H54 (cell line): ENCODE data around the gene ATL2.
A peak's percentile ranks its signal among the peaks of the same experiment; 100 is the strongest.
"Not testable (repeated sequence)": the region's sequence is repeated elsewhere in the genome, so short reads cannot be mapped to it uniquely, and the experiment has no call there.

Experiments used
- DNase-seq: peaks from one replicate; pipeline ENCODE4 v3.0.0; 2011; ENCODE audit warnings: low spot score, mixed read lengths; ENCODE audit not compliant: insufficient read length
- FAIRE-seq: peaks from 3 replicates; lab custom pipeline; 2011; peaks lifted over from hg19 to GRCh38; lab: Jason Lieb, UNC
- POLR2A ChIP-seq: IDR thresholded peaks from 2 replicates; pipeline ENCODE4 v1.6.1; 2011; ENCODE audit warnings: low read depth, mild to moderate bottlenecking, low read length

Gene ATL2

DNA sequence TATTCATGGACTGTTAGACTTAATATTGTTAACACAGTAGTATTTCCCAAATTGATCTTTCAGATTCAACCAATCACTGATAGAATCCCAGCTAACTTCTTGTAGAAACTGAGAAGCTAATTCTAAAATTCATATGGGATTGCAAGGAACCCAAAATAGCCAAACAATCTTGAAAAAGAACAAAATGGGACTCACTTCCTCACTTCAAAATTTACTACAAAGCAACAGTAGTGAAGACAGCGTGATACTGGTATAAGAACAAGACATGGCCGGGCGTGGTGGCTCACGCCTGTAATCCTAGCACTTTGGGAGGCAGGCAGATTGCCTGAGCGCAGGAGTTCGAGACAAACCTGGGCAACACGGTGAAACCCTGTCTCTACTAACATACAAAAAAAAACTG is 46.3 kb downstream of the ATL2 start:
- TF ChIP-seq POLR2A, result no peak
- no peak for DNase-seq
- FAIRE-seq, result no peak

DNA sequence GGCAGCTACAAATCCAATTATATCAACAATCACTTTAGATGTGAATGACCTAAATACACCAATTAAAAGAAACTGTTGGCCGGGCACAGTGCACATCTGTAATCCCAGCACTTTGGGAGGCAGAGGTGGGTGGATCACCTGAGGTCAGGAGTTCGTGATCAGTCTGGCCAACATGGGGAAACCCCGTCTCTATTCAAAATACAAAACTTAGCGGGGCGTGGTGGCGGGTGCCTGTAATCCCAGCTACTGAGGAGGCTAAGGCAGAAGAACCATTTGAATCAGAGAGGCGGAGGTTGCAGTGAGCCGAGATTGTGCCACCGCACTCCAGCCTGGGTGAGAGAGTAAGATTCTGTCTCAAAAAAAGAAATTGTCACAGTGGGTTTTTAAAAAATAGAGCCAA is 49.5 kb downstream of the ATL2 start:
- FAIRE-seq, result no peak

DNA sequence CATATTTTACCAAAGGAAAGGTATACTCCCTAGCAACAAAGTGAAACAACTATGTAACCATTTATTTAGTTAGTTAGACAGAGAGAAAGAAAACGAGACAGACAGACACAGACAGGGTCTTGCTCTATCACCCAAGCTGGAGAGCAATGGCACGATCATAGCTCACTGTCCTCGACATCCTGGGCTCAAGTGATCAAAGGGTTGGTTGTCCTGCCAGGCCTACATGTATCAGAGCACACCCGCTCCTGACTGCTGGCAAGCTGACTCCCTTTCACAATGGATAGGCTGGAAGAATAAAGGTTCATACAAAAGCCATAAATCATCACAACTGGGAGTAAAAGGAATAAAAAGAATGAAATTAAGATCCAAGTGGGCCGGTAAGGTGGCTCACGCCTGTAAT is 53.5 kb downstream of the ATL2 start:
- no peak for DNase-seq
- no peak for TF ChIP-seq POLR2A
- FAIRE-seq, result no peak

More for the DNA sequence above, 49.5 kb downstream of the ATL2 start:
- DNase-seq, result no peak
- no peak for TF ChIP-seq POLR2A

GRCh38 chr2:38322224-38322914 is 54.7 kb downstream of the ATL2 start:
- DNase-seq (no peak), FAIRE-seq (no peak)
- TF ChIP-seq POLR2A, result no peak

- FAIRE-seq, DNase-seq: not testable (repeated sequence)
These were observed 57.8 kb downstream of the ATL2 start for GRCh38 chr2:38319240-38319639.

GRCh38 chr2:38317725-38318124 is 59.3 kb downstream of the ATL2 start:
- FAIRE-seq (no peak), DNase-seq (no peak)
- no peak for TF ChIP-seq POLR2A

- TF ChIP-seq POLR2A, result no peak
- FAIRE-seq (peak; percentile 89), DNase-seq (peak; percentile 10)
These were observed 61.3 kb downstream of the ATL2 start for GRCh38 chr2:38315707-38316333.

GRCh38 chr2:38308821-38309220 is 68.3 kb downstream of the ATL2 start:
- DNase-seq, result no peak
- no peak for TF ChIP-seq POLR2A
- no peak for FAIRE-seq

DNA sequence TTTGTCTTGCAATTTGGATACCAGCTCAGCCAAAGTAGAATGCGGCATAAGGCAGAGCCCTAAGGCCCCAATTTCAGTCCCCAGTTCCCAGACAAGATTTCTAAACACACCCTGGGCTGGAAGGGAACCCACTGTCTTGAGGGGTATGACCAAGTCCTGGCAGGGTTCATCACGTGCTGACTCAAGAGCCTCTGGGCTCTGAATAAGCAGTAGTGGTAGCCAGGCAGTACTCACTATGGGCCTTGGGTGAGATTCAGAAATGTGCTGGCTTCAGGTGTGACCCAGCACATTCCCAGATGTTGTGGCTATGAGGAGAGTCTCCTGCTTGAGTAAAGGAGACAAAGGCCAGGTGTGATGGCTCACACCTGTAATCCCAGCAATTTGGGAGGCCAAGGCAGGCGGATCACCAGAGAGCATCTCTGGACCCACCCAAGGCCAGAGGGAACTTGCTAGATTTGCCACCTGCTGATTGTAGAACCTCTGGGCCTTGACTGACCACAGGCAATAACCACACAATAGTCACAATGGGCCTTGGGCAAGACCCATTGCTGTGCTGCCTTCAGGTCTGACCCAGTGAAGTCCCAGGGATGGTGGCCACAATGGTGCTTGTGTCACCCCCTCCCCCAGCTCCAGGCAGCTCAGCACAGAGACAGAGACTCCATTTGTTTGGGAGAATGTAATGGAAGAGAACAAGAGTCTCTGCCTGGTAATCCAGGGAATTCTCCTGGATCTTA is 74.9 kb downstream of the ATL2 start:
- TF ChIP-seq POLR2A, result no peak
- DNase-seq (no peak), FAIRE-seq (no peak)

GRCh38 chr2:38301340-38301968 is 75.6 kb downstream of the ATL2 start:
- TF ChIP-seq POLR2A, result no peak
- no peak for FAIRE-seq
- no peak for DNase-seq

- FAIRE-seq (no peak), DNase-seq (no peak)
- TF ChIP-seq POLR2A, result no peak
These were observed 78.5 kb downstream of the ATL2 start for GRCh38 chr2:38298539-38298938.

DNA sequence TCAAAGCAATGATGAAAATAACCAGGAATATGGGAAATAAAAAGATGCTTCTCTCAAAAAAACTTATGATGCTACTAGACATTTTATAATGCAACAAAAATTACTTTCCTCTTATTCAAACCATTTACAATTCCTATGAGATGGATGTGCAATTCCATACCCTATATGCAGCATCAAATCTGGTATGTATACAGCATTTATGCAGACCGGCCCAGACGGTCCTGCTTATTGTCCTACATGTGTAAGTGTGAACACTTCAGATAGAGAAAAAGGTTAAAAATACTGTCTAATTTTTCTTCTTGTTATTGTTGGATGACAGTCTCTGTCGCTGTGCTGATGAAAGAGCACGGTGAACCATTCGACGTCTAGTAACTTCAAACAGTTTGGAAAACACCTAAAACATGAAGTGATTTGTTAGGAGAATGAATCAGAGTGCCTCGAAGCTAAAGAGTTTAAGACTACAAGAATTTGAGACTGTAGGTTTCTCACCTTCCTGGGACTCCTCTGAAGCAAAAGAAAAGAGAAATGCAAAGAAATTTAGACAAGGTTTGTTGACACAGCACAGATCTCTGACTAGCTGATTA is 80.8 kb downstream of the ATL2 start:
- no peak for FAIRE-seq
- TF ChIP-seq POLR2A, result no peak
- no peak for DNase-seq

DNA sequence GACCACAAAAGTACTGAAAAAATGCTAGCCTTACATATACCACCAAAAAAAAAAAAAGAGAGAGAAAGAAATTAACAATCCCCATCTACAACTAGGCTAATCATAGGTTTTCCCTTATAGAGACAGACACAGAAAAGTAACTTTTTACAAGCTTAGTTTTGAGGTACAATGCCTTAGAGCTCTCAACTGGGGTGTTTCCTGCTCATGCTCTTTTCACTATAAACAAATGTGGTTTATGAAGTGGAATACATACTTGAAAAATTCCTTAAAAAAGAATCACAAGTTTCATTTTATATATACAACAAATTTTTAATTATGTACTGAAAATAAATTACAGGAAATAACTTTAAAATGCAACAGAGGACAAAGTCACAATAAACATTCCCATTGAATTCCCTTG is 82.5 kb downstream of the ATL2 start:
- no peak for FAIRE-seq
- no peak for TF ChIP-seq POLR2A
- no peak for DNase-seq
